GM12874 (cell line): Measurements from ENCODE around the gene TMEM132C.

ENCODE experiments used
- CTCF ChIP-seq: IDR thresholded peaks from 2 replicates; pipeline ENCODE4 v1.5.1; 2011; ENCODE audit warnings: low read depth, mild to moderate bottlenecking, control low read depth, low read length, moderate library complexity; ENCODE audit not compliant: insufficient read depth

Gene TMEM132C

GRCh38 chr12:128695697-128696096, 428.7 kb downstream of the TMEM132C start:
- no peak for TF ChIP-seq CTCF

GRCh38 chr12:128698301-128698972, 431.5 kb downstream of the TMEM132C start:
- no peak for TF ChIP-seq CTCF

GRCh38 chr12:128699106-128699505, 432.1 kb downstream of the TMEM132C start:
- no peak for TF ChIP-seq CTCF

GRCh38 chr12:128702371-128702770, 435.4 kb downstream of the TMEM132C start:
- no peak for TF ChIP-seq CTCF

GRCh38 chr12:128705140-128705539, 438.2 kb downstream of the TMEM132C start:
- no peak for TF ChIP-seq CTCF

GRCh38 chr12:128707488-128707887, 440.5 kb downstream of the TMEM132C start:
- TF ChIP-seq CTCF, result no peak

- no peak for TF ChIP-seq CTCF
Measured at GRCh38 chr12:128708789-128709188, 441.8 kb downstream of the TMEM132C start.
